Activated T-cell treated with anti-CD3 and anti-CD28 coated beads for 4 hours (primary cell): ENCODE results near the gene UBE2I.
A peak's percentile ranks its signal among the peaks of the same experiment; 100 is the strongest.
"Not testable (repeated sequence)": the region's sequence is repeated elsewhere in the genome, so short reads cannot be mapped to it uniquely, and the experiment has no call there.

Experiments
- DNase-seq: peaks from one replicate; pipeline ENCODE4 v3.0.0-alpha.2; 2020

UBE2I gene

DNA sequence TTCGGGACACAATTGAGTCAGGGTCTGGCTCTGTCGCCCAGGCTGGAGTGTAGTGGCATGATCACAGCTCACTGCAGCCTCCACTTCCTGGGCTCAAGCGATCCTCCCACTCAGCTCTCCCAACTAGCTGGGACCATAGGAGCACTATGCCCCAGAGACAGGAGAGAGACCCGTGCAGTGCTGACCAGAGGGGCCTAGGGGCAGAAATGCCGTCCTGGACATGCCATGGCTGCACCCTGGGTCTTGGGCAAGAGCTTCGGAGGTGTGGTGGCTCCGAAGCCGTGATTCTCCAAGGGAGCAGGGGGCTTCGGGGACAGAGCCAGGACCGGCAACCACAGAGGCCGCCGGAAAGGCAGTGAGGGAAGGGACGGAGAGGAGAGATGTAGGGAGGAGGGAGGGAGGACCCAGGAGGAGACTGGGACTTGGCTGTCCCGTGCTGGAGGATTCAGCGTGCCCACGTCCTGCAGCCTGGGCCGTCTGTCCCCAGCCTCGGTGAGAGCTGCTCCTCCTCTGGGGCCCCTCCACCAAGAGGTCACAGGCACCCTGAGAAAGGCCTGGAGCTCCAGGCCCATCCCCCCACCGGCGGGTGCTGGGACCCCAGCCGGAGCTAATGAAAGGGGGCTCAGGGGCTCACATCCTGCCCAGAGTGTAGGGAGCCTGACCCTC, 31.7 kb upstream of the UBE2I start:
- no peak for DNase-seq

GRCh38 chr16:1278477-1278876, 31.0 kb upstream of the UBE2I start:
- DNase-seq, result no peak

GRCh38 chr16:1279081-1279944, 30.1 kb upstream of the UBE2I start:
- no peak for DNase-seq

- no peak for DNase-seq
These were observed 29.4 kb upstream of the UBE2I start for GRCh38 chr16:1279945-1280589.

DNA sequence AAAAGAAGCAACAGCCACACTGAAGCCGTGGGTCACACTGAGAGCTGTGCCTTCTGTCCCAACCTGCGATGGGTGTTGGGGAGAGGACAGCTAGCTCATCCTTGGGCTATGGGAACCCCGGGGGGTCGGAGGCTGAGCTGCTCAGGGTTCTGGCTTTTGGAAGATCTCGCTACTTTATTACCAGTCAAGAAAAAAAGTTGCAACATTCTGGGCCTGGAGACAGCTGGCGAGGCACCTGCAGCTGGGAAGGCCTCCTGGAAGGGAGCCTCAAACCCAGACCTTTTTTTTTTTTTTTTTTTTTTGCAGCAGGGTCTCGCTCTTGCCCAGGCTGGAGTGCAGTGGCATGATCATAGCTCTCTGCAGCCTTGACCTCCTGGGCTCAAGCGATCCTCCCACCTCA, 28.7 kb upstream of the UBE2I start:
- no peak for DNase-seq

DNA sequence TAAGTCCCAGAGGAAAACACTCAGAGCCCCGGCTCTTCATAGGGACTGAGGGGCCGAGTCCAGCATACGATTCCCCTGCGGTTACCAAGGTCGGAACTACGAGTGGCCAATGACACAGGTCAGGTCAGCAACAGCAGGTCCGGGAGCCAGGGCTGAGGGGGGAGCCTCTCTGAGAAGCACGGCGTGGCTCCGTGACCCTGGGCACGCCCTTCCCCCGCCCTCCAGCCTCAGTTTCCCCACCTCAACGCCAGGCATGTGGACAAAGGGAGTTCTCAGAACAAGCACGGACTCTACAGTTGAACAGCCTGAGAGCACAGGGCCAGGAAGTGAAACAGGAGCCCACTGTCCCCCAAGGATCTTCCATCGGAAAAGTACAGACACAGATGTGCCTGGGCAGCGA, 27.9 kb upstream of the UBE2I start:
- no peak for DNase-seq

- DNase-seq, result no peak
These were observed 27.0 kb upstream of the UBE2I start for GRCh38 chr16:1282324-1282973.

GRCh38 chr16:1283296-1283695, 26.1 kb upstream of the UBE2I start:
- no peak for DNase-seq

GRCh38 chr16:1283996-1284616, 25.3 kb upstream of the UBE2I start:
- no peak for DNase-seq

- no peak for DNase-seq
These were observed 23.5 kb upstream of the UBE2I start for GRCh38 chr16:1285669-1286512.

DNA sequence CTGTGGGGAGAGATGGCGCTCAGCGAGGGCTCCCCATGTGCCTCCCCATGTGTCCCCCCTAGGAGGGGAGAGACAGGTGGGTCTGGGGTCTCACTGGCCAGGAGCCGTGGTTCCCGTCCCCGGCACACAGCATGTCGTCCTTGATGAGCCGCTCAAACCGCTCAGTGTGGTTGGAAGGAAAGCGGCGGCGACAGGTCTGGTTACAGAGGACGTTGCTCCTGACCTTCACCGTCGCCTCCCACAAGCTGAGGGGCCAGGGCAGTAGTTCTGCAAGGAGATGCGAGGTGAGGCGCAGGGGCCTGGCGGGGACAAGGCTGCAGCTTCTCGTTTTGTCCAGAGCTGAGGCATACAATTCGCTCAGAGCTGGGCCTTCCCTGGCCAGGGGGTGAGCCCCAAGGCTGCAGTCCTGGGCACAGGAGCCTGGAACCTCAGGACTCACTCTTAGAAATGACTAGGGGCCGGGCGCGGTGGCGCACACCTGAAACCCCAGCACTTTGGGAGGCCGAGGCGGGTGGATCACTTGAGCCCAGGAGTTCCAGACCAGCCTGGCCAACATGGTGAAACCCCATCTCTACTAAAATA, 22.8 kb upstream of the UBE2I start:
- DNase-seq, result no peak

DNA sequence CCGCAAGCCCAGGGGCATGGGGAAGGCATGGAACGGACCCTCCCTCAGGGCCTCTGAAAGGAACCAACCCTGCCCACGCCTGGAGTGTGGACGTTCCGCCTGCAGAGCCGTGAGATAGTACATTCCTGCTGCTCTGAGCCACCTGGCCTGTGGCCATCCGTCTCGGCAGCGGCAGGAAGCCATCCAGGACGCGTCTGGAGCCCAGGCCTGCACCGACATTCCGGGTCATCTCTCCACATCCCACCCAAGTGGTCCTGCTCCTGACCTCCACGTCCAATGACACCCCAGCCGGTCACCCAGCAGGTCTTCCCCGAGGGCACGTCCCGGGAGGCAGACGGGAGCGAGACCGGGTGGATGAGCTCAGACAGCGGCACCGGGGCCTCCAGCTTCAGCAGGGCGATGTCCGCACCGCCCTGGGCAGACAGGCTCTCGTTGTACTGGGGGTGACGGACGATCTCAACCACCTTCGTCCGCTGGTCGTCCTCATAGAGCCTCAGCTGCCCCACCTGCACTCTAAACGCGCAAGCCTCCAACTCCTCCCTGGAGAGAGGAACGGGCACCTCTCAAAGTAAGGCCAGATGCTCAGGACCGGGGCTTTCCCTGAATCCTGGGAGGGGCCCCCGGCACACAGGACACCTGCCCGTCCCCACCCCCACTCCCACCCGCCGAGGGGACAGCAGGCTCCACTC, 21.3 kb upstream of the UBE2I start:
- no peak for DNase-seq

DNA sequence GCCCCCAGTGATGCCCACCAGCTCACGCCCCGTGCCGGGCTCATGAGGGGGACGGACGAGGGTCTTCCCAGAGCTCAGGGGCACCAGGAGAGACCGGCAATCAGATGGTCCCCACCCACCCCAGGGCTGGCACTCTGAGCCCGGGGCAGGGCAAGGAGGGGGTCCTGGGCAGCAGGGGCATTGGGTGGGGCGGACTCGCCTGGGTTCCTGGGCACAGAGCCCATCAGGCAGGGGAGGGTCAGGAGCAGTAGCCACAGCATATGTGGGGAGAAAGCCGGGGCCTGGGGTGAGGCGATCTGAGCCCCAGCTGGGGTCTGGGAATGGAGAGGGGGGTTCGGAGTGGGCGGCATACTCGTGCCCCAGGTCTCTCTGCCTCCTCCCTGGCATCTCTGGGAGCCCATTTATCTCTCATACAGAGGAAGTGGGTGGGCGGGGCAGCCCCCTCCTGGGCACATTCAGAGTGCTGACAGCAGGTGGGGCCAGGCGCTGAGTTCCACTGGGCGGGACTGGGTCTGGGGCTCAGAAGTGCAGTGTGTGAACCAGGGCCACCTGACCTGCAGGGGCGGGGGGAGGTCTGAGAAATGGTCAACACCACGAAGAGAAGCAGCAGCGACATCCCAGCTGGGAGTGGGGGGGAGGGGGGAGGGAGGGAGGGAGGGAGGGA, 20.5 kb upstream of the UBE2I start:
- DNase-seq, result peak; percentile 26

DNA sequence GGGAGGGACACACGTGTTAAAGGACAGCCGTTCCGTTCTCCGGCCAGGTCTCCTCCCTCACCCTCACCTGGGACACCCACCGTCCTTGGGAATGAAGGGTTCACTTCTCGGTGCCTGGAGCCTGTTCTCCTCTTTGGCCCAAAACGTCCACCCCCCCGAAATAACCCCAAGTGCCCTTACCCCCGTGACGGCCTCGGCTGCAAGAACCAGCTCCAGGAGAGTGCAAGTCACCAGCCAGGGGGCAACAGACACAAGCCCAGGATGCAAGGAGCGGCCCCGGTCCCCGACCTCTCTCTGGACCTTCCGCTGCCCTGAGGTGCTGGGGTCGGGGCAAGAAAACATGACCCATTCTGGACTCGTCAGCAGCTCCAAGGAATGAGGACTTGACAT, 20.0 kb upstream of the UBE2I start:
- DNase-seq, result no peak

- no peak for DNase-seq
These were observed 19.4 kb upstream of the UBE2I start for GRCh38 chr16:1290063-1290501.

DNA sequence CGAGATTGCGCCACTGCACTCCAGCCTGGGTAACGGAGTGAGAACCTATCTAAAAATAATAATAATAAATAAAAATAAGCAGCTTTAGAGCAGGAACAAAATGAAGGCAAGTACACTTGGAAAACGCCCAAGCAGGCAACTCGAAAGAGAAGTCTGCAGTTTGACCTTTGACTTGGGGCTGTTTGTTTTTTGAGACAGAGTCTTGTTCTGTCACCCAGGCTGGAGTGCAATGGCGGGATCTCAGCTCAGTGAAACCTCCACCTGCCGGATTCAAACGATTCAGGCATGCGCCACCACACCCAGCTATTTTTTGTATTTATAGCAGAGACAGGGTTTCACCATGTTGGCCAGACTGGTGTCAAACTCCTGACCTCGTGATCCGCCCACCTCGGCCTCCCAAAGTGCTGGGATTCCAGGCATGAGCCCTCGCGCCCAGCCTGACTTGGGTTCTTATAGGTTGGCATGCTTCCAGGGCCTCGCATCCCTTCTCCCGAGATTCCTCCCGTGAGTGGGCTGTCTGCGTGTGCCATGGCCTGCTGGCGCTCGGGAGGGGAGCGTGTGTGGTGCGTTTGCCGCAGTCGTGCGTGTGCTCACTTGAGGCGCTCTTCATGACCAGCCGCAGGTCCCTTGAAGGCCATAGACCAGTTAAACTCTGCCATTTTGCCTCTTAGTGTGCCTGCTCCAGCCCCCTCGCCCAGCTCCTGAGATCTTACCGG, 18.4 kb upstream of the UBE2I start:
- no peak for DNase-seq

GRCh38 chr16:1291576-1291974, 17.9 kb upstream of the UBE2I start:
- no peak for DNase-seq

DNA sequence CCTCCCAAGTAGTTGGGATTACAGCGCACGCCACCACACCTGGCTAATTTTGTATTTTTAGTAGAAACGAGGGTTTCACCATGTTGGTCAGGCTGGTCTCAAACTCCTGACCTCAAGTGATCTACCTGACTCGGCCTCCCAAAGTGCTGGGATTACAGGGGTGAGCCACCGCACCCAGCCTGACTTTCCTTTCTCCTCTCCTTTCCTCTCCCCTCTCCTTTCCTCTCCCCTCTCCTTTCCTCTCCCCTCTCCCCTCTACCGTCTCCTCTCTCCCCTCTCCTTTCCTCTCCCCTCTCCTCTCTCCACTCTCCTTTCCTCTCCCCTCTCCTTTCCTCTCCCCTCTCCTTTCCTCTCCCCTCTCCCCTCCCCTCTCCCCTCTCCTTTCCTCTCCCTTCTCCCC, 17.2 kb upstream of the UBE2I start:
- DNase-seq, result not testable (repeated sequence)

DNA sequence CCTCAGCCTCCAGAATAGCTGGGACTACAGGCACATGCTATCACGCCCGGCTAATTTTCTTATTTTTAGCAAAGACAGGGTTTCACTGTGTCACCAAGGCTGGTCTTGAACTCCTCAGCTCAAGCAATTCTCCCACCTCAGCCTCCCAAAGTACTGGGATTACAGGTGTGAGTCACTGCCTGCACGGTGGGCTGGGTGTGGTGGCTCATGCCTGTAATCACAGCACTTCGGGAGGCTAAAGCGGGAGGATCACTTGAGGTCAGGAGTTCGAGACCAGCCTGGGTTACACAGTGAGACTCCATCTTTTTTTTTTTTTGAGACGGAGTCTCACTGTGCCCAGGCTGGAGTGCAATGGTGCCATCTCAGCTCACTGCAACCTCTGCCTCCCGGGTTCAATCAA, 16.6 kb upstream of the UBE2I start:
- DNase-seq, result not testable (repeated sequence)
